HCT116 (cell line): ENCODE data around the gene SUGP2.

ENCODE experiments used
- CEBPB ChIP-seq: IDR thresholded peaks from 2 replicates; pipeline ENCODE4 v1.6.1; 2012; ENCODE audit warnings: low read depth
- SRF ChIP-seq: IDR thresholded peaks from 2 replicates; pipeline ENCODE4 v1.6.1; 2012; ENCODE audit warnings: low read depth
- TCF7L2 ChIP-seq: IDR thresholded peaks from 2 replicates; pipeline ENCODE4 v1.7.0; 2011; ENCODE audit warnings: borderline replicate concordance, inconsistent platforms; ENCODE audit not compliant: insufficient read depth, insufficient read length; ENCODE audit errors: extremely low read depth

GRCh38 chr19:19026299-19026971 is 6.9 kb downstream of the SUGP2 start:
- TF ChIP-seq SRF (no peak), CEBPB (no peak), TCF7L2 (no peak)
